GM19351 (cell line): ENCODE results near the gene ASCC3.

ENCODE experiments used
- ATAC-seq: cut with Tn5 transposase; IDR thresholded peaks from one replicate; pipeline ENCODE4 v1.9.1; 2021; ENCODE audit warnings: mild to moderate bottlenecking, moderate library complexity; ENCODE audit not compliant: unreplicated experiment

The ASCC3 gene

GRCh38 chr6:100506651-100507050 is 374.5 kb downstream of the ASCC3 start:
- no peak for ATAC-seq

- ATAC-seq: peak; percentile 62
Measured at GRCh38 chr6:100504786-100505737, 376.1 kb downstream of the ASCC3 start.

- ATAC-seq: no peak
Measured at GRCh38 chr6:100503043-100503705, 378.0 kb downstream of the ASCC3 start.

- no peak for ATAC-seq
Measured at GRCh38 chr6:100493206-100493888, 387.8 kb downstream of the ASCC3 start.

- no peak for ATAC-seq
Measured at GRCh38 chr6:100491952-100492670, 389.0 kb downstream of the ASCC3 start.

GRCh38 chr6:100490065-100490464 is 391.1 kb downstream of the ASCC3 start:
- ATAC-seq: no peak

- ATAC-seq: peak; percentile 41
Measured at GRCh38 chr6:100488244-100488643, 392.9 kb downstream of the ASCC3 start.

GRCh38 chr6:100487638-100488037 is 393.5 kb downstream of the ASCC3 start:
- ATAC-seq: no peak

- no peak for ATAC-seq
Measured at GRCh38 chr6:100485268-100485667, 395.9 kb downstream of the ASCC3 start.

GRCh38 chr6:100484474-100484873 is 396.7 kb downstream of the ASCC3 start:
- ATAC-seq: peak; percentile 46

GRCh38 chr6:100482698-100483097 is 398.4 kb downstream of the ASCC3 start:
- no peak for ATAC-seq

- peak; percentile 55 for ATAC-seq
Measured at GRCh38 chr6:100479179-100480035, 401.7 kb downstream of the ASCC3 start.

GRCh38 chr6:100475554-100476320 is 405.4 kb downstream of the ASCC3 start:
- ATAC-seq: peak; percentile 57

- no peak for ATAC-seq
Measured at GRCh38 chr6:100473182-100473581, 407.9 kb downstream of the ASCC3 start.

- ATAC-seq: peak; percentile 93
Measured at GRCh38 chr6:100472674-100473073, 408.5 kb downstream of the ASCC3 start.

- no peak for ATAC-seq
Measured at GRCh38 chr6:100470422-100471120, 410.6 kb downstream of the ASCC3 start.

- no peak for ATAC-seq
Measured at GRCh38 chr6:100469101-100469859, 411.8 kb downstream of the ASCC3 start.
